ENCODE measurements around the gene USP44.

USP44 gene

GRCh38 chr12:95548056-95548538, 3.2 kb downstream of the USP44 start:
- DNase-seq (ENCODE audit: low spot score), result no peak

GRCh38 chr12:95547522-95548055, 3.7 kb downstream of the USP44 start:
- no peak for DNase-seq (ENCODE audit: low spot score)

GRCh38 chr12:95546491-95546813, 4.8 kb downstream of the USP44 start:
- no peak for DNase-seq (ENCODE audit: low spot score)

- DNase-seq (ENCODE audit: low spot score), result no peak
Observed at GRCh38 chr12:95545731-95546490, 5.4 kb downstream of the USP44 start.

- no peak for DNase-seq (ENCODE audit: low spot score)
Observed at GRCh38 chr12:95545303-95545702, 6.0 kb downstream of the USP44 start.

GRCh38 chr12:95544756-95545155, 6.5 kb downstream of the USP44 start:
- no peak for DNase-seq (ENCODE audit: low spot score)

- no peak for DNase-seq (ENCODE audit: low spot score)
Observed at GRCh38 chr12:95543305-95543704, 8.0 kb downstream of the USP44 start.

- no peak for DNase-seq (ENCODE audit: low spot score)
Observed at GRCh38 chr12:95541436-95541835, 9.8 kb downstream of the USP44 start.

- DNase-seq (ENCODE audit: low spot score), result no peak
Observed at GRCh38 chr12:95538656-95539055, 12.6 kb downstream of the USP44 start.

GRCh38 chr12:95538006-95538405, 13.3 kb downstream of the USP44 start:
- DNase-seq (ENCODE audit: low spot score), result no peak

- no peak for DNase-seq (ENCODE audit: low spot score)
Observed at GRCh38 chr12:95533985-95534384, 17.3 kb downstream of the USP44 start.

GRCh38 chr12:95532851-95533250, 18.4 kb downstream of the USP44 start:
- DNase-seq (ENCODE audit: low spot score), result no peak

- DNase-seq (ENCODE audit: low spot score), result no peak
Observed at GRCh38 chr12:95529693-95530225, 21.5 kb downstream of the USP44 start.

GRCh38 chr12:95528431-95528830, 22.8 kb downstream of the USP44 start:
- no peak for DNase-seq (ENCODE audit: low spot score)

GRCh38 chr12:95522692-95523091, 28.6 kb downstream of the USP44 start:
- DNase-seq (ENCODE audit: low spot score), result no peak

- no peak for DNase-seq (ENCODE audit: low spot score)
Observed at GRCh38 chr12:95520816-95521215, 30.5 kb downstream of the USP44 start.

- no peak for DNase-seq (ENCODE audit: low spot score)
Observed at GRCh38 chr12:95518944-95519343, 32.3 kb downstream of the USP44 start.

- no peak for DNase-seq (ENCODE audit: low spot score)
Observed at GRCh38 chr12:95517246-95517645, 34.0 kb downstream of the USP44 start.

GRCh38 chr12:95516757-95517156, 34.5 kb downstream of the USP44 start:
- no peak for DNase-seq (ENCODE audit: low spot score)

- no peak for DNase-seq (ENCODE audit: low spot score)
Observed at GRCh38 chr12:95515197-95515596, 36.1 kb downstream of the USP44 start.

- no peak for DNase-seq (ENCODE audit: low spot score)
Observed at GRCh38 chr12:95513599-95513998, 37.7 kb downstream of the USP44 start.

GRCh38 chr12:95511977-95512376, 39.3 kb downstream of the USP44 start:
- no peak for DNase-seq (ENCODE audit: low spot score)

- DNase-seq (ENCODE audit: low spot score), result no peak
Observed at GRCh38 chr12:95509300-95509699, 42.0 kb downstream of the USP44 start.

All from CD4-positive, alpha-beta T cell treated with Interleukin-15 for 4 hours (primary cell).